Small intestine (tissue), 7 donors: ENCODE results near the gene GPRC5C. TPM values are rescaled to one million over a fixed set of nuclear protein-coding genes. Genes with fewer than 3 reads are reported as not detected.
"Not testable (repeated sequence)": the region's sequence is repeated elsewhere in the genome, so short reads cannot be mapped to it uniquely, and the experiment has no call there.

ENCODE experiments used
- DNase-seq, 2 donors: peaks; one replicate each; pipeline versions ENCODE4 v3.0.0 to v3.0.0-alpha.2; 2013
- FAIRE-seq: peaks from 2 replicates; lab custom pipeline; 2012; peaks lifted over from hg19 to GRCh38; lab: Jason Lieb, UNC
- H3K27ac ChIP-seq, 3 donors: one replicate each; pipeline ENCODE4 v1.5.1; 2013; ENCODE audit warnings: low read length in 2 of 3, mild to moderate bottlenecking in 2 of 3, control low read depth in 1 of 3, inconsistent platforms in 1 of 3, low read depth in 1 of 3, moderate library complexity in 1 of 3
- H3K27me3 ChIP-seq, 3 donors: one replicate each; pipeline ENCODE4 v1.6.1; 2013; ENCODE audit warnings: low read length in 3 of 3, inconsistent platforms in 1 of 3; ENCODE audit not compliant: control insufficient read depth in 3 of 3, insufficient read depth in 3 of 3
- H3K36me3 ChIP-seq, 3 donors: one replicate each; pipeline ENCODE4 v1.6.1; 2013; ENCODE audit warnings: low read length in 3 of 3, inconsistent platforms in 1 of 3, low read depth in 1 of 3, mild to moderate bottlenecking in 1 of 3, moderate library complexity in 1 of 3; ENCODE audit not compliant: control insufficient read depth in 3 of 3, insufficient read depth in 2 of 3
- H3K4me1 ChIP-seq, 3 donors: one replicate each; pipeline ENCODE4 v1.6.1; 2013; ENCODE audit warnings: low read length in 2 of 3, inconsistent platforms in 1 of 3, low read depth in 1 of 3, mild to moderate bottlenecking in 1 of 3, moderate library complexity in 1 of 3; ENCODE audit not compliant: control insufficient read depth in 3 of 3, insufficient read depth in 2 of 3
- H3K4me3 ChIP-seq, 3 donors: one replicate each; pipeline ENCODE4 v1.5.1; 2013; ENCODE audit warnings: low read length in 3 of 3, control low read depth in 1 of 3, inconsistent platforms in 1 of 3, low read depth in 1 of 3, mild to moderate bottlenecking in 1 of 3, moderate library complexity in 1 of 3
- H3K9me3 ChIP-seq, 2 donors: one replicate each; pipeline ENCODE4 v1.6.1; 2013; ENCODE audit warnings: low read depth in 1 of 2, low read length in 1 of 2; ENCODE audit not compliant: control insufficient read depth in 2 of 2, insufficient read depth in 1 of 2
- WGBS, 3 donors: extraction: QIAGEN DNeasy Blood & Tissue Kit; methylation state at CpG; one replicate each; pipeline ENCODE4 v1.1.7; 2013; 5-methylcytosine and 5-hydroxymethylcytosine counted together
- polyA plus RNA-seq, 4 donors: library from polyadenylated mRNA; stranded (reverse) in 3 of 4; unstranded in 1 of 4; fragments of 200-250 nt in 3 of 4; fragments of 120-200 nt in 1 of 4; gene quantifications; one replicate each; pipeline versions ENCODE4 v1.2.1 to v1.2.3, GENCODE V29; 2013
- donor health status: healthy with polysubstance abuse.
- donor health status: control.
- donor health status: control.
- donor health status: Bipolar disorder and iron deficiency.
- donor health status: healthy.

The GPRC5C gene
- polyA plus RNA-seq, 4 donors, result 41.3 to 72.8 (median 48.1) TPM

- Histone ChIP-seq H3K27ac (peak overlapping the region in 1 of 3 donors; percentile 39), H3K27me3 (no peaks in the 10 kb centered on the region), H3K36me3 (peaks cover 0 to 3% (median 0%) of the 10 kb centered on the region in 3 donors), H3K4me1 (no peaks in the 10 kb centered on the region), H3K4me3 (no peak overlapping the region), H3K9me3 (peaks cover 0 to 13% of the 10 kb centered on the region in 2 donors)
- DNase-seq, result no peak
- no peak for FAIRE-seq
- WGBS, 3 donors, result 44 to 49% (median 46%) methylated on average over 6 of the region's 6 CpGs
Observed at GRCh38 chr17:74478420-74479100, 46.7 kb downstream of the GPRC5C start.

- 68 to 79% (median 77%) methylated on average over 8 of the region's 8 CpGs for WGBS, 3 donors
- FAIRE-seq (no peak), DNase-seq (no peak)
- H3K36me3 ChIP-seq, result peaks cover 0 to 7% (median 0%) of the 10 kb centered on the region in 3 donors
- no peak overlapping the region for H3K27ac ChIP-seq
- no peaks in the 10 kb centered on the region for H3K4me1 ChIP-seq
- peaks cover 0 to 10% of the 10 kb centered on the region in 2 donors for H3K9me3 ChIP-seq
- H3K27me3 ChIP-seq, result peaks cover 0 to 3% (median 0%) of the 10 kb centered on the region in 3 donors
- no peak overlapping the region for H3K4me3 ChIP-seq
Observed at GRCh38 chr17:74480290-74480689, 48.4 kb downstream of the GPRC5C start.

GRCh38 chr17:74481621-74482020 is 49.7 kb downstream of the GPRC5C start:
- no peak overlapping the region for H3K4me3 ChIP-seq
- H3K9me3 ChIP-seq, result no peaks in the 10 kb centered on the region
- H3K27ac ChIP-seq, result no peak overlapping the region
- no peak for DNase-seq
- WGBS, 3 donors, result 77 to 89% (median 86%) methylated on average over 7 of the region's 7 CpGs
- FAIRE-seq, result no peak
- H3K27me3 ChIP-seq, result peaks cover 0 to 3% (median 0%) of the 10 kb centered on the region in 3 donors
- H3K4me1 ChIP-seq, result no peaks in the 10 kb centered on the region
- H3K36me3 ChIP-seq, result peaks cover 0 to 7% (median 0%) of the 10 kb centered on the region in 3 donors

- peaks cover 0 to 2% of the 10 kb centered on the region in 2 donors for H3K9me3 ChIP-seq
- FAIRE-seq (no peak), DNase-seq (no peak)
- no peaks in the 10 kb centered on the region for H3K4me1 ChIP-seq
- H3K27ac ChIP-seq, result no peak overlapping the region
- H3K4me3 ChIP-seq, result no peak overlapping the region
- WGBS, 3 donors, result 58 to 72% (median 65%) methylated on average over 9 of the region's 9 CpGs
- H3K27me3 ChIP-seq, result peaks cover 0 to 3% (median 0%) of the 10 kb centered on the region in 3 donors
- H3K36me3 ChIP-seq, result peaks cover 0 to 7% (median 0%) of the 10 kb centered on the region in 3 donors
Observed at GRCh38 chr17:74484066-74484465, 52.2 kb downstream of the GPRC5C start.

GRCh38 chr17:74485022-74485743 is 53.3 kb downstream of the GPRC5C start:
- H3K9me3 ChIP-seq, result peaks cover 0 to 2% of the 10 kb centered on the region in 2 donors
- no peaks in the 10 kb centered on the region for H3K4me1 ChIP-seq
- 60 to 66% (median 62%) methylated on average over 9 of the region's 9 CpGs for WGBS, 3 donors
- FAIRE-seq, result no peak
- peaks cover 0 to 7% (median 0%) of the 10 kb centered on the region in 3 donors for H3K36me3 ChIP-seq
- H3K4me3 ChIP-seq, result no peak overlapping the region
- no peak for DNase-seq
- H3K27me3 ChIP-seq, result peaks cover 0 to 3% (median 0%) of the 10 kb centered on the region in 3 donors
- H3K27ac ChIP-seq, result no peak overlapping the region

- 55 to 74% (median 59%) methylated on average over 5 of the region's 5 CpGs for WGBS, 3 donors
- Histone ChIP-seq H3K4me3 (no peak overlapping the region), H3K27ac (no peak overlapping the region), H3K36me3 (peaks cover 0 to 7% (median 0%) of the 10 kb centered on the region in 3 donors), H3K27me3 (peaks cover 0 to 3% (median 0%) of the 10 kb centered on the region in 3 donors), H3K4me1 (no peaks in the 10 kb centered on the region), H3K9me3 (peaks cover 0 to 2% of the 10 kb centered on the region in 2 donors)
- no peak for DNase-seq
- FAIRE-seq, result no peak
Observed at GRCh38 chr17:74485841-74486240, 54.0 kb downstream of the GPRC5C start.

- H3K27ac ChIP-seq, H3K9me3 ChIP-seq, FAIRE-seq, H3K4me1 ChIP-seq, DNase-seq, H3K27me3 ChIP-seq, H3K4me3 ChIP-seq, H3K36me3 ChIP-seq: not testable (repeated sequence)
- WGBS, 3 donors, result 88 to 100% (median 96%) methylated on average over 4 of the region's 4 CpGs
Observed at GRCh38 chr17:74488276-74488675, 56.4 kb downstream of the GPRC5C start.

GRCh38 chr17:74490716-74491115 is 58.8 kb downstream of the GPRC5C start:
- Histone ChIP-seq H3K27me3 (no peaks in the 10 kb centered on the region), H3K9me3 (peaks cover 0 to 2% of the 10 kb centered on the region in 2 donors), H3K27ac (no peak overlapping the region), H3K4me1 (no peaks in the 10 kb centered on the region), H3K36me3 (no peaks in the 10 kb centered on the region), H3K4me3 (no peak overlapping the region)
- FAIRE-seq (no peak), DNase-seq (no peak)
- WGBS, 3 donors, result 62 to 82% (median 69%) methylated on average over 9 of the region's 9 CpGs
